Measurements from ENCODE around the gene CD72. TPM values are rescaled to one million over a fixed set of nuclear protein-coding genes. Genes with fewer than 3 reads are reported as not detected.
A peak's percentile ranks its signal among the peaks of the same experiment; 100 is the strongest.

Gene CD72
- polyA plus RNA-seq, 2 of the 4 experiments (the other 2 are of a cell fraction) = 0.44 to 1.2 TPM

DNA sequence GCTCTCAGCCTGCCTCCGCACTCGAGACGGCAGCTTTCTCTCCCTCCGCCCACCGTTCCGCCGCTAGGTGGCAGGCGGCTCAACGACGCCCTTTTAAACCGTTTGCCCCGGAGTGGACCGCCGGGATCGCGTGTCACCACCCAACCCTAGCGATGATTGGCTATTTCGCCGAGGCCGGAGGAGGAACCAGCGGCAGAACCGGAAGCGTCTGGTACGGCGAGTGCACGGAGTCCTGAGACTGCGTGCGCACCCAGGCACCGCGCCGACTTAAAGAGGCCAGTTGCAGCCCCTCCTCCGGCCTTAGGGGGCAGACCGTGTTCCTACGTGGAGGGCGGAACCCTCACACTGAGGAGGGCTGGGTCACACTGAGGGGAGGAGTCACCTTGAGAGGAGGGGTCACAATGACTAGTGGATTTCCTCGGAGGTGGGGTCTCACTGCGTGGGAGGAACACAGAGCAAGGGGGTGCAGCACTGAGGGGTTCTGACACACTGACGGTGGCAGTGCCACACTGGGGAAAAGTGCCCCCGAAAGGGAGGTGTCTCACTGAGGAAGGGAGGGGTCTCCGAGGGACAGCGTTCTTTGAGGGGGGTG lies 14.1 kb downstream of the CD72 start:
- ATAC-seq = peak; percentile 82 to 95
- peaks cover 11% of the 10 kb centered on the region for H3K4me1 ChIP-seq
- FAIRE-seq = peak; percentile 86
- H3K4me2 ChIP-seq = peak overlapping the region; percentile 82
- peak overlapping the region; percentile 86 to 95 for H3K27ac ChIP-seq
- ChIA-PET POLR2A (interaction anchor here (0.6 to 2.1 kb wide), 13 partner anchors 8 to 489 kb away, joined by 3 to 10 read pairs (median 3); partner anchors contain the start of genes ATOSB, CCDC107, CREB3 and GBA2), CTCF (interaction anchor here (0.6 to 2.6 kb wide), 43 partner anchors 11 to 490 kb away, joined by 3 to 13 read pairs (median 4); partner anchors contain the start of genes CCDC107, CD72, CREB3 and RMRP)
- WGBS (ENCODE audit: missing lambda C conversion rate) = 1% methylated on average over 16 of the region's 41 CpGs
- TF ChIP-seq SMC3 (IDR thresholded peaks at IDR 0.05) (peak; percentile 68), HOXA7 (CRISPR knock-in tag; IDR thresholded peaks at IDR 0.05) (no peak), RARB (CRISPR knock-in tag; IDR thresholded peaks at IDR 0.05) (no peak), POLR2A (IDR thresholded peaks at IDR 0.05; ENCODE audit: low read length) (peak; percentile 84), TFCP2L1 (CRISPR knock-in tag; IDR thresholded peaks at IDR 0.05) (no peak), MAFK (IDR thresholded peaks at IDR 0.05; ENCODE audit: partially characterized antibody) (peak; percentile 42), FOSB (CRISPR knock-in tag; IDR thresholded peaks at IDR 0.05) (no peak), JUN (IDR thresholded peaks at IDR 0.05) (peak; percentile 63 to 80; a peak in 4 of 5 replicates), RAD21 (conservative IDR thresholded peaks at IDR 0.05 in 1 of 2, IDR thresholded peaks at IDR 0.05 in 1 of 2) (peak; percentile 47 to 67), ZFP36 (IDR thresholded peaks at IDR 0.05; ENCODE audit: borderline replicate concordance, partially characterized antibody) (no peak), NFE2L2 (conservative IDR thresholded peaks at IDR 0.05; ENCODE audit: low read length) (0 out of 2 replicates have a peak, but pooled peaks have one; percentile 2), RCOR1 (IDR thresholded peaks at IDR 0.05; ENCODE audit: low read depth, low read length) (no peak), RFX5 (IDR thresholded peaks at IDR 0.05) (peak; percentile 81)
- TF ChIP-seq, protein P1, sequence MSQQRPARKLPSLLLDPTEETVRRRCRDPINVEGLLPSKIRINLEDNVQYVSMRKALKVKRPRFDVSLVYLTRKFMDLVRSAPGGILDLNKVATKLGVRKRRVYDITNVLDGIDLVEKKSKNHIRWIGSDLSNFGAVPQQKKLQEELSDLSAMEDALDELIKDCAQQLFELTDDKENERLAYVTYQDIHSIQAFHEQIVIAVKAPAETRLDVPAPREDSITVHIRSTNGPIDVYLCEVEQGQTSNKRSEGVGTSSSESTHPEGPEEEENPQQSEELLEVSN (IDR thresholded peaks at IDR 0.05; ENCODE audit: borderline replicate concordance, low read depth) = peak; percentile 94
- TF ChIP-seq, protein P2, sequence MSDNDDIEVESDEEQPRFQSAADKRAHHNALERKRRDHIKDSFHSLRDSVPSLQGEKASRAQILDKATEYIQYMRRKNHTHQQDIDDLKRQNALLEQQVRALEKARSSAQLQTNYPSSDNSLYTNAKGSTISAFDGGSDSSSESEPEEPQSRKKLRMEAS (IDR thresholded peaks at IDR 0.05) = peak; percentile 94
- TF ChIP-seq, protein P3, sequence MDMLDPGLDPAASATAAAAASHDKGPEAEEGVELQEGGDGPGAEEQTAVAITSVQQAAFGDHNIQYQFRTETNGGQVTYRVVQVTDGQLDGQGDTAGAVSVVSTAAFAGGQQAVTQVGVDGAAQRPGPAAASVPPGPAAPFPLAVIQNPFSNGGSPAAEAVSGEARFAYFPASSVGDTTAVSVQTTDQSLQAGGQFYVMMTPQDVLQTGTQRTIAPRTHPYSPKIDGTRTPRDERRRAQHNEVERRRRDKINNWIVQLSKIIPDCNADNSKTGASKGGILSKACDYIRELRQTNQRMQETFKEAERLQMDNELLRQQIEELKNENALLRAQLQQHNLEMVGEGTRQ (IDR thresholded peaks at IDR 0.05) = 0 out of 2 replicates have a peak, but pooled peaks have one; percentile 9
- TF ChIP-seq, protein P4, sequence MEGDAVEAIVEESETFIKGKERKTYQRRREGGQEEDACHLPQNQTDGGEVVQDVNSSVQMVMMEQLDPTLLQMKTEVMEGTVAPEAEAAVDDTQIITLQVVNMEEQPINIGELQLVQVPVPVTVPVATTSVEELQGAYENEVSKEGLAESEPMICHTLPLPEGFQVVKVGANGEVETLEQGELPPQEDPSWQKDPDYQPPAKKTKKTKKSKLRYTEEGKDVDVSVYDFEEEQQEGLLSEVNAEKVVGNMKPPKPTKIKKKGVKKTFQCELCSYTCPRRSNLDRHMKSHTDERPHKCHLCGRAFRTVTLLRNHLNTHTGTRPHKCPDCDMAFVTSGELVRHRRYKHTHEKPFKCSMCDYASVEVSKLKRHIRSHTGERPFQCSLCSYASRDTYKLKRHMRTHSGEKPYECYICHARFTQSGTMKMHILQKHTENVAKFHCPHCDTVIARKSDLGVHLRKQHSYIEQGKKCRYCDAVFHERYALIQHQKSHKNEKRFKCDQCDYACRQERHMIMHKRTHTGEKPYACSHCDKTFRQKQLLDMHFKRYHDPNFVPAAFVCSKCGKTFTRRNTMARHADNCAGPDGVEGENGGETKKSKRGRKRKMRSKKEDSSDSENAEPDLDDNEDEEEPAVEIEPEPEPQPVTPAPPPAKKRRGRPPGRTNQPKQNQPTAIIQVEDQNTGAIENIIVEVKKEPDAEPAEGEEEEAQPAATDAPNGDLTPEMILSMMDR (IDR thresholded peaks at IDR 0.05) = peak; percentile 90
- H3K4me3 ChIP-seq = peak overlapping the region; percentile 80
- peak; percentile 99 to 100 for DNase-seq (ENCODE audit: low read depth in 1 of 2, low spot score in 1 of 2)
- H3K9me3 ChIP-seq = no peaks in the 10 kb centered on the region

DNA sequence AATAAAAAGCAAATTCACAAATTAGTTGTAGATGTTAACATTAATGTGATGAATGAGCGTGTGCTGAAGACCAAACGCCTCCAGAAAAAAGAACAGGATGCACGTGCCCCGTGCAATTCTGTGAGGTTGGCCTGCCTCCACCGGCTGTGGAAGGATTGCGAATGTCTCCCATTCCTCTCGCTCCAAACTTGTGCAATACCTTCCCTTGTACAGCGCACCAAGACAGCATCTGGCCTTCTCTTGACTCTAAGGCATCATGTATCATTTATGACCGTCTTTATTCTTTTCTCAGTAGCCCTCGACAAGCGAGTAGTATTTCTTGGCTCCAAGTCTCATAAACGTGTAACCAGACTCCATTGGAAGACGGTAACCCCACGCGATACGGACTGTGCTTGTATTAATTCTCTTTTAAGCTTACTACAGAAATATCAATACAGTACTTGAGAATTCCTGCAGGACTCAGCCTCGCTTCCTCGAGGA lies 14.7 kb downstream of the CD72 start:
- TF ChIP-seq HOXB5 (CRISPR knock-in tag; IDR thresholded peaks at IDR 0.05) = 0 out of 2 replicates have a peak, but pooled peaks have one; percentile 36
- TF ChIP-seq ZNF302 (CRISPR knock-in tag; IDR thresholded peaks at IDR 0.05) = no peak
- peak in 1 of 2 experiments; percentile 63; a peak in 2 of 4 replicates for TF ChIP-seq CEBPB (IDR thresholded peaks at IDR 0.05)
- 0 out of 3 replicates have a peak, but pooled peaks have one; percentile 40 for TF ChIP-seq BCL3 (IDR thresholded peaks at IDR 0.05)
- TF ChIP-seq, protein P3 (IDR thresholded peaks at IDR 0.05) = no peak
- no peak for TF ChIP-seq PBX3 (IDR thresholded peaks at IDR 0.05)
- TF ChIP-seq, protein P4 (IDR thresholded peaks at IDR 0.05) = no peak
- TF ChIP-seq HOXA7 (CRISPR knock-in tag; IDR thresholded peaks at IDR 0.05) = peak; percentile 63; the same call in 1 of the 2 replicates
- TF ChIP-seq, protein P5, sequence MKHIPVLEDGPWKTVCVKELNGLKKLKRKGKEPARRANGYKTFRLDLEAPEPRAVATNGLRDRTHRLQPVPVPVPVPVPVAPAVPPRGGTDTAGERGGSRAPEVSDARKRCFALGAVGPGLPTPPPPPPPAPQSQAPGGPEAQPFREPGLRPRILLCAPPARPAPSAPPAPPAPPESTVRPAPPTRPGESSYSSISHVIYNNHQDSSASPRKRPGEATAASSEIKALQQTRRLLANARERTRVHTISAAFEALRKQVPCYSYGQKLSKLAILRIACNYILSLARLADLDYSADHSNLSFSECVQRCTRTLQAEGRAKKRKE (CRISPR knock-in tag; IDR thresholded peaks at IDR 0.05; ENCODE audit: low read depth) = peak; percentile 59; the same call in 1 of the 2 replicates
- no peak for FAIRE-seq
- peak overlapping the region; percentile 74 to 82 for H3K27ac ChIP-seq
- peaks cover 11% of the 10 kb centered on the region for H3K4me1 ChIP-seq
- no peak for ATAC-seq
- peak overlapping the region; percentile 77 for H3K4me2 ChIP-seq
- POLR2A ChIA-PET = interaction anchor here (0.6 to 2.1 kb wide), 12 partner anchors 9 to 488 kb away, joined by 3 to 10 read pairs (median 4); partner anchors contain the start of genes ATOSB, CCDC107, CREB3 and GBA2
- peak overlapping the region; percentile 42 for H3K4me3 ChIP-seq
- no peaks in the 10 kb centered on the region for H3K9me3 ChIP-seq
- CTCF ChIA-PET = interaction anchor here (0.6 to 2.6 kb wide), 43 partner anchors 11 to 489 kb away, joined by 3 to 13 read pairs (median 4); partner anchors contain the start of genes CCDC107, CD72, CREB3 and RMRP
- DNase-seq (ENCODE audit: low read depth in 1 of 2, low spot score in 1 of 2) = no peak
- 31% methylated on average over 18 of the region's 18 CpGs for WGBS (ENCODE audit: missing lambda C conversion rate)

Measured in A549 (cell line).